Mammary epithelial cell (primary cell): ENCODE measurements around the gene FBXO30.

Experiments used
- CTCF ChIP-seq, 2 donors: IDR thresholded peaks in 1 of 2; conservative IDR thresholded peaks in 1 of 2; 2 replicates each; pipeline ENCODE4 v1.5.1; 2011 to 2012; ENCODE audit warnings: inconsistent platforms in 2 of 2, low read length in 2 of 2, mild to moderate bottlenecking in 2 of 2, control low read depth in 1 of 2, low read depth in 1 of 2; ENCODE audit not compliant: insufficient read depth in 1 of 2; ENCODE audit errors: extremely low read depth in 1 of 2
- EZH2 ChIP-seq: IDR thresholded peaks from 2 replicates; pipeline ENCODE4 v1.6.1; 2012; ENCODE audit warnings: low read length, inconsistent platforms, borderline replicate concordance

- no peak for TF ChIP-seq CTCF (conservative IDR thresholded peaks at IDR 0.05 in 1 of 2, IDR thresholded peaks at IDR 0.05 in 1 of 2; ENCODE audit: extremely low read depth in 1 of 2, insufficient read depth in 1 of 2, low read depth in 1 of 2, low read length in 2 of 2)
- no peak for TF ChIP-seq EZH2
Observed at GRCh38 chr6:145744619-145745018, 70.0 kb downstream of the FBXO30 start.
